HUES6 (cell line): Measurements from ENCODE around the gene BIK.

Source experiments
- H3K27ac ChIP-seq: 2 replicates; pipeline ENCODE4 v1.7.0; 2013; ENCODE audit warnings: low read depth, mild to moderate bottlenecking, low read length, inconsistent platforms
- H3K27me3 ChIP-seq: 2 replicates; pipeline ENCODE4 v1.6.1; 2013; ENCODE audit warnings: low read length; ENCODE audit not compliant: control insufficient read depth, insufficient read depth
- H3K36me3 ChIP-seq: 2 replicates; pipeline ENCODE4 v1.6.1; 2013; ENCODE audit warnings: low read length; ENCODE audit not compliant: control insufficient read depth, insufficient read depth
- H3K4me1 ChIP-seq: 2 replicates; pipeline ENCODE4 v1.6.1; 2013; ENCODE audit warnings: low read length; ENCODE audit not compliant: control insufficient read depth, insufficient read depth
- H3K4me3 ChIP-seq: 2 replicates; pipeline ENCODE4 v1.5.1; 2013; ENCODE audit warnings: low read depth, low read length
- H3K9ac ChIP-seq: one replicate; pipeline ENCODE4 v1.6.1; 2013; ENCODE audit warnings: mild to moderate bottlenecking, low read length
- H3K9me3 ChIP-seq: 2 replicates; pipeline ENCODE4 v1.6.1; 2013; ENCODE audit warnings: low read depth, low read length; ENCODE audit not compliant: control insufficient read depth, insufficient read depth

Gene BIK

GRCh38 chr22:43126501-43127165 is 16.1 kb downstream of the BIK start:
- peaks cover 5% of the 10 kb centered on the region; the same call in 1 of the 2 replicates for H3K27me3 ChIP-seq
- no peaks in the 10 kb centered on the region for H3K9me3 ChIP-seq
- no peak overlapping the region for H3K9ac ChIP-seq
- no peak overlapping the region for H3K4me3 ChIP-seq
- peaks cover 8% of the 10 kb centered on the region for H3K36me3 ChIP-seq
- peaks cover 14% of the 10 kb centered on the region for H3K4me1 ChIP-seq
- H3K27ac ChIP-seq, result no peak overlapping the region

GRCh38 chr22:43127166-43127908 is 16.8 kb downstream of the BIK start:
- no peak overlapping the region for H3K4me3 ChIP-seq
- peaks cover 14% of the 10 kb centered on the region for H3K4me1 ChIP-seq
- peaks cover 5% of the 10 kb centered on the region; the same call in 1 of the 2 replicates for H3K27me3 ChIP-seq
- no peak overlapping the region for H3K9ac ChIP-seq
- H3K36me3 ChIP-seq, result peaks cover 10% of the 10 kb centered on the region
- H3K27ac ChIP-seq, result no peak overlapping the region
- H3K9me3 ChIP-seq, result no peaks in the 10 kb centered on the region

GRCh38 chr22:43128116-43128515 is 17.6 kb downstream of the BIK start:
- Histone ChIP-seq H3K4me3 (no peak overlapping the region), H3K9ac (no peak overlapping the region), H3K27me3 (peaks cover 5% of the 10 kb centered on the region; the same call in 1 of the 2 replicates), H3K27ac (no peak overlapping the region), H3K36me3 (peaks cover 17% of the 10 kb centered on the region), H3K4me1 (peaks cover 14% of the 10 kb centered on the region), H3K9me3 (no peaks in the 10 kb centered on the region)

- peaks cover 14% of the 10 kb centered on the region for H3K4me1 ChIP-seq
- H3K4me3 ChIP-seq, result no peak overlapping the region
- no peak overlapping the region for H3K27ac ChIP-seq
- no peak overlapping the region for H3K9ac ChIP-seq
- H3K9me3 ChIP-seq, result no peaks in the 10 kb centered on the region
- peaks cover 5% of the 10 kb centered on the region; the same call in 1 of the 2 replicates for H3K27me3 ChIP-seq
- peaks cover 22% of the 10 kb centered on the region for H3K36me3 ChIP-seq
Observed at GRCh38 chr22:43128928-43129424, 18.4 kb downstream of the BIK start.

DNA sequence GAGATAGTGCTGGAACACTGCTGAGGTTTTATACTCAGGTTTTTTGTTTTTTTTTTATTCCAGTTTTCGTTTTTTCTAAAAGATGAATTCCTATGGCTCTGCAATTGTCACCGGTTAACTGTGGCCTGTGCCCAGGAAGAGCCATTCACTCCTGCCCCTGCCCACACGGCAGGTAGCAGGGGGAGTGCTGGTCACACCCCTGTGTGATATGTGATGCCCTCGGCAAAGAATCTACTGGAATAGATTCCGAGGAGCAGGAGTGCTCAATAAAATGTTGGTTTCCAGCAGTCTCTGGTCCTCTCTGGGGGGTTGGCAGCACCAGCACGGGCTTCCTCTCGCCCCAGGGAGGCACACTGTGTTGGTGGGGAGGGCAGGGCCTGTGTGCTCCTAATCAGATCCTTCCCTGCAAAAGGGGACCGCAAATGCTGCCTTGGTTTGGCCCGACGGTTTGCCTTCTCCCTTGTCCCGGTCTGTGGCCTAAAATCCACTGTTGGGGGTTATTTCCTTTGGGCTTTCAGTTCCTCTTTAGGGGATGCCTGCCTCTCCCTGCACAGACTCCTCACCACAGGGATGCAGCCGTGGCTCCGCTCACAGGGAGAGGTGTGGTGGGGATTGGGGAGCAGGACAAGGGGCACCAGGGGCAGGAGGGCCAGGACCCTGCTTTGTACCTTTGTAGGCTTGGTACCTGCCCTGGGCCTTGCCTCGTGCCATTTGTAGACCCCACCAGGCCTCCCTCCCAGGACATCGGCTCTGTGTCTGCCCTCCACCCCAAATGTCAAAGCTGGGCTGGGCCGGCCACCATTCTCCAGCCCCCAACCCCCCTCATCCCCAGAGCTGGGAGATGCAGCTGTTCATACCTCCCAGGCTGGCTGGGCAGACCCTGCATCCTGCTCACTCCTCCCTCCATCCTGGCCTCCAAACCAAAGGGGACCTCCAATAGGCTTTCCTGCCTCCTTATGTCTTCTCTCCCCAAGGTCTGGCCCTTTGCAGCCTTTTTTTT is 19.2 kb downstream of the BIK start:
- Histone ChIP-seq H3K4me1 (peaks cover 14% of the 10 kb centered on the region), H3K4me3 (no peak overlapping the region), H3K9me3 (no peaks in the 10 kb centered on the region), H3K27ac (no peak overlapping the region), H3K36me3 (peaks cover 26% of the 10 kb centered on the region), H3K27me3 (peaks cover 5% of the 10 kb centered on the region; the same call in 1 of the 2 replicates), H3K9ac (no peak overlapping the region)

- peaks cover 5% of the 10 kb centered on the region; the same call in 1 of the 2 replicates for H3K27me3 ChIP-seq
- peaks cover 44% of the 10 kb centered on the region for H3K36me3 ChIP-seq
- no peaks in the 10 kb centered on the region for H3K9me3 ChIP-seq
- H3K4me1 ChIP-seq, result peaks cover 14% of the 10 kb centered on the region
- H3K9ac ChIP-seq, result no peak overlapping the region
- no peak overlapping the region for H3K4me3 ChIP-seq
- H3K27ac ChIP-seq, result no peak overlapping the region
Observed at GRCh38 chr22:43131773-43132501, 21.4 kb downstream of the BIK start.

GRCh38 chr22:43133401-43133800 is 22.9 kb downstream of the BIK start:
- Histone ChIP-seq H3K4me1 (peaks cover 14% of the 10 kb centered on the region), H3K36me3 (peaks cover 58% of the 10 kb centered on the region), H3K9me3 (no peaks in the 10 kb centered on the region), H3K9ac (no peak overlapping the region), H3K4me3 (no peak overlapping the region), H3K27me3 (peaks cover 5% of the 10 kb centered on the region; the same call in 1 of the 2 replicates), H3K27ac (no peak overlapping the region)

DNA sequence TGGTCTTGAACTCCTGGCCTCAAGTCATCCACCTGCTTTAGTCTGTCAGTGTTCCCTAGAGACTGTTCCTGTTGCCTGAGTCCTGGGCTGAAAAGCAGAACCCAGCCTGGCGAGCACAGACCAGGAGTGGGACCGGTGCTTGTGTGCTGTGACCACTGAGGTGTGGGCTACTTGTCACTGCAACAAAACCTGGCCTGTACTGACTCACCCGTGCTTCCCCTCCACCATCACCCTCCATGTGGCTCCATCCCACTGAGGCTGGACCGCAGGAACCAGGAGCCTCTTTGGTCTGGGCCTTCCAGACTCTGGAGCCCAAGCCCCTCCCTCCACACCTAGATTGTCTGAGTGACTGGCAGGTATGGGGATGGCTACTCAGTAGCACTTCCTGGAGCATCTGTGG is 24.0 kb downstream of the BIK start:
- peaks cover 70% of the 10 kb centered on the region for H3K36me3 ChIP-seq

GRCh38 chr22:43135565-43135964 is 25.0 kb downstream of the BIK start:
- H3K27ac ChIP-seq, result no peak overlapping the region
- H3K4me3 ChIP-seq, result no peak overlapping the region
- no peaks in the 10 kb centered on the region for H3K4me1 ChIP-seq
- H3K9ac ChIP-seq, result no peak overlapping the region
- no peaks in the 10 kb centered on the region for H3K27me3 ChIP-seq
- peaks cover 80% of the 10 kb centered on the region for H3K36me3 ChIP-seq
- no peaks in the 10 kb centered on the region for H3K9me3 ChIP-seq

More for the DNA sequence above, 24.0 kb downstream of the BIK start:
- no peaks in the 10 kb centered on the region for H3K9me3 ChIP-seq
- no peaks in the 10 kb centered on the region; the same call in 1 of the 2 replicates for H3K27me3 ChIP-seq
- H3K4me3 ChIP-seq, result no peak overlapping the region
- H3K27ac ChIP-seq, result no peak overlapping the region
- H3K9ac ChIP-seq, result no peak overlapping the region
- peaks cover 5% of the 10 kb centered on the region for H3K4me1 ChIP-seq

DNA sequence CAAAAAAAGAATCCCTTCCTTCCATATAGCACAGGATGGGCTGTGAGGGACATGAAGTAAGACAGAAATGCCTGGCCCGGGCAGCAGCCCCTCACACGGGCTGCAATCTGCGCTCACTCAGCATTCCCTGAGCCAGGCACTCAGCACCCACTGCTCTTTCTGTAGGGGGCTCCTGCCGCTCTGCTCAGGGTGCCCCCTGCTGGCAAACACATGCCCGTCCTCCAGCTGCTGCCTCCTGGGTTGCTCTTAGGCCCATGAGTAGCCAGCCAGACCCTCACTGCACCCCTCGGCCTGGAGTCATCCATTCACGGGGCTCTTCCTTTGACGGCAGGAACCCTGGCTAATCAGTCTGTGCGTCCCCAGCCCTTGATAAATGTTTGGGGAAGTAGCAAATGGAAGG is 25.7 kb downstream of the BIK start:
- Histone ChIP-seq H3K27ac (no peak overlapping the region), H3K9me3 (no peaks in the 10 kb centered on the region), H3K4me1 (no peaks in the 10 kb centered on the region), H3K4me3 (no peak overlapping the region), H3K27me3 (no peaks in the 10 kb centered on the region), H3K36me3 (peaks cover 82% of the 10 kb centered on the region), H3K9ac (no peak overlapping the region)
